ENCODE results near the gene TMEM167B. TPM values are rescaled to one million over a fixed set of nuclear protein-coding genes. Genes with fewer than 3 reads are reported as not detected.

TMEM167B gene
- total RNA-seq, 1 experiment from 2014 or later, result 15.6 TPM

DNA sequence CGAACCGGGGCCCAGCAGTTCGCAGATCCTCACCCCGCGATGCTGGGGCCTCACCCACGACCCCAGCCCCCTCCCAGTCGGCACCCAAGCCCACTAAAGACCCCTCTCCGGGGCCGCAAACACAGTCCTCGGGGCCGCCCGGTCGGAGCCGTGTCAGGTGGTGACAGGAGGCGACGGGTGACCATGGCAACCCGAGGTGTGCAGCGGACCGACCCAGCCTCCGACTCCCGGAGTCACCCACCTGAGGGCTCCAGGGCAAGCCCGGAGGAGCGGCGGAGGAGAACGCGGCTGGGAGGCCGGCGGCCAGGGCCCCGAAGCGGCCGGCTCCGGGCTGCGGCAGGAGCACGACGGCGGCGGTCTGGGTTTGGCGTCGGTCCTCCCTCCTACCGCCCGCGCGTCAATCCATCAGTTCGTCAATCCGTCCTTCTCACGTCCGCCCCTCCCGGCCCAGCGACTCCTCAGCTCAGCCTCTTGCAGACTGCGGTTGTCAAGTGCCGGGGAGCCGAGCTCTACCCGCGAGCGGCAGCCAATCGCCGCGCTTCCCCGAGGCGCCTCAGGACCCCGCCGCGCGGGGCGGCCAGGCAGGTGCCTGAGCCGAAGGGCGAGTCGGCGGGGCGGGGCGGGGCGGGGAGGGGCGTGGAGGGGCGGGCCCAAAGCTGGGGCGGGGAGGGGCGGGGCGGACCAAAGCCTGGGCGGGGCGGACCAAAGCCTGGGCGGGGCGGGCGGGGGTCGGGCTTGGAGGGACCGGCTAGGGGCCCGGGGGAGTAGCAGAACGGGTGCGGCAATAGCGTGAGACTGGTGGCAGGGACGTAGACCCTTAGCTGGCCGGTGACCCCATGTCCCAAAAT, 48.7 kb upstream of the TMEM167B start, which contains the start of gene WDR47:
TSS of gene WDR47 (minus strand) at position 482 of the 848 bp plus-strand sequence. CDS start 18,590 bp downstream, outside the sequence.
- DNase-seq (ENCODE audit: low spot score) (peak; percentile 94), ATAC-seq (peak; percentile 96)
- Mint-ChIP-seq H3K27me3 (ENCODE audit: low read depth) (no peaks in the 10 kb centered on the region; the same call in 1 of the 2 replicates), H3K9me3 (no peaks in the 10 kb centered on the region), H3K4me3 (peak within 1 kb of the TSS; percentile 86), H3K4me1 (peaks cover 12% of the 10 kb centered on the region), H3K36me3 (no peaks in the 10 kb centered on the region), H3K27ac (no peak within 1 kb of the TSS; the same call in 1 of the 2 replicates)
- CTCF ChIA-PET, result interaction anchor here (1.2 to 1.7 kb wide), 3 partner anchors 14 to 71 kb away, joined by 9 to 11 read pairs (median 10); a partner anchor contains a TSS
- POLR2A ChIA-PET, result interaction anchor here (1.0 to 1.5 kb wide), 4 partner anchors 19 to 73 kb away, joined by 3 to 6 read pairs (median 4); partner anchors contain the start of gene TAF13
- TF ChIP-seq, protein P1, sequence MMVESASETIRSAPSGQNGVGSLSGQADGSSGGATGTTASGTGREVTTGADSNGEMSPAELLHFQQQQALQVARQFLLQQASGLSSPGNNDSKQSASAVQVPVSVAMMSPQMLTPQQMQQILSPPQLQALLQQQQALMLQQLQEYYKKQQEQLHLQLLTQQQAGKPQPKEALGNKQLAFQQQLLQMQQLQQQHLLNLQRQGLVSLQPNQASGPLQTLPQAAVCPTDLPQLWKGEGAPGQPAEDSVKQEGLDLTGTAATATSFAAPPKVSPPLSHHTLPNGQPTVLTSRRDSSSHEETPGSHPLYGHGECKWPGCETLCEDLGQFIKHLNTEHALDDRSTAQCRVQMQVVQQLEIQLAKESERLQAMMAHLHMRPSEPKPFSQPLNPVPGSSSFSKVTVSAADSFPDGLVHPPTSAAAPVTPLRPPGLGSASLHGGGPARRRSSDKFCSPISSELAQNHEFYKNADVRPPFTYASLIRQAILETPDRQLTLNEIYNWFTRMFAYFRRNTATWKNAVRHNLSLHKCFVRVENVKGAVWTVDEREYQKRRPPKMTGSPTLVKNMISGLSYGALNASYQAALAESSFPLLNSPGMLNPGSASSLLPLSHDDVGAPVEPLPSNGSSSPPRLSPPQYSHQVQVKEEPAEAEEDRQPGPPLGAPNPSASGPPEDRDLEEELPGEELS (CRISPR knock-in tag; IDR thresholded peaks at IDR 0.05), result peak; percentile 77
- no peak for TF ChIP-seq ESRRA (CRISPR knock-in tag; IDR thresholded peaks at IDR 0.05; ENCODE audit: borderline replicate concordance)
- TF ChIP-seq ZNF121 (CRISPR knock-in tag; IDR thresholded peaks at IDR 0.05), result no peak
- TF ChIP-seq, protein P2, sequence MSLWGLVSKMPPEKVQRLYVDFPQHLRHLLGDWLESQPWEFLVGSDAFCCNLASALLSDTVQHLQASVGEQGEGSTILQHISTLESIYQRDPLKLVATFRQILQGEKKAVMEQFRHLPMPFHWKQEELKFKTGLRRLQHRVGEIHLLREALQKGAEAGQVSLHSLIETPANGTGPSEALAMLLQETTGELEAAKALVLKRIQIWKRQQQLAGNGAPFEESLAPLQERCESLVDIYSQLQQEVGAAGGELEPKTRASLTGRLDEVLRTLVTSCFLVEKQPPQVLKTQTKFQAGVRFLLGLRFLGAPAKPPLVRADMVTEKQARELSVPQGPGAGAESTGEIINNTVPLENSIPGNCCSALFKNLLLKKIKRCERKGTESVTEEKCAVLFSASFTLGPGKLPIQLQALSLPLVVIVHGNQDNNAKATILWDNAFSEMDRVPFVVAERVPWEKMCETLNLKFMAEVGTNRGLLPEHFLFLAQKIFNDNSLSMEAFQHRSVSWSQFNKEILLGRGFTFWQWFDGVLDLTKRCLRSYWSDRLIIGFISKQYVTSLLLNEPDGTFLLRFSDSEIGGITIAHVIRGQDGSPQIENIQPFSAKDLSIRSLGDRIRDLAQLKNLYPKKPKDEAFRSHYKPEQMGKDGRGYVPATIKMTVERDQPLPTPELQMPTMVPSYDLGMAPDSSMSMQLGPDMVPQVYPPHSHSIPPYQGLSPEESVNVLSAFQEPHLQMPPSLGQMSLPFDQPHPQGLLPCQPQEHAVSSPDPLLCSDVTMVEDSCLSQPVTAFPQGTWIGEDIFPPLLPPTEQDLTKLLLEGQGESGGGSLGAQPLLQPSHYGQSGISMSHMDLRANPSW (CRISPR knock-in tag; conservative IDR thresholded peaks at IDR 0.05; ENCODE audit: low read depth), result no peak
- TF ChIP-seq SP1 (CRISPR knock-in tag; conservative IDR thresholded peaks at IDR 0.05), result peak; percentile 64; the same call in 1 of the 2 replicates
- TF ChIP-seq MYBL2 (CRISPR knock-in tag; IDR thresholded peaks at IDR 0.05), result 0 out of 2 replicates have a peak, but pooled peaks have one; percentile 27
- 0 out of 2 replicates have a peak, but pooled peaks have one; percentile 67 for TF ChIP-seq ETV6 (CRISPR knock-in tag; IDR thresholded peaks at IDR 0.05)
- peak; percentile 41; the same call in 1 of the 2 replicates for TF ChIP-seq ZNF317 (CRISPR knock-in tag; IDR thresholded peaks at IDR 0.05; ENCODE audit: borderline replicate concordance, low read depth)
- TF ChIP-seq, protein P3, sequence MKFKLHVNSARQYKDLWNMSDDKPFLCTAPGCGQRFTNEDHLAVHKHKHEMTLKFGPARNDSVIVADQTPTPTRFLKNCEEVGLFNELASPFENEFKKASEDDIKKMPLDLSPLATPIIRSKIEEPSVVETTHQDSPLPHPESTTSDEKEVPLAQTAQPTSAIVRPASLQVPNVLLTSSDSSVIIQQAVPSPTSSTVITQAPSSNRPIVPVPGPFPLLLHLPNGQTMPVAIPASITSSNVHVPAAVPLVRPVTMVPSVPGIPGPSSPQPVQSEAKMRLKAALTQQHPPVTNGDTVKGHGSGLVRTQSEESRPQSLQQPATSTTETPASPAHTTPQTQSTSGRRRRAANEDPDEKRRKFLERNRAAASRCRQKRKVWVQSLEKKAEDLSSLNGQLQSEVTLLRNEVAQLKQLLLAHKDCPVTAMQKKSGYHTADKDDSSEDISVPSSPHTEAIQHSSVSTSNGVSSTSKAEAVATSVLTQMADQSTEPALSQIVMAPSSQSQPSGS (CRISPR knock-in tag; IDR thresholded peaks at IDR 0.05; ENCODE audit: borderline replicate concordance, low read depth), result no peak
- no peak for TF ChIP-seq JUN (CRISPR knock-in tag; IDR thresholded peaks at IDR 0.05)
- 0 out of 2 replicates have a peak, but pooled peaks have one; percentile 21 for TF ChIP-seq EMX1 (CRISPR knock-in tag; IDR thresholded peaks at IDR 0.05)
- TF ChIP-seq, protein P4, sequence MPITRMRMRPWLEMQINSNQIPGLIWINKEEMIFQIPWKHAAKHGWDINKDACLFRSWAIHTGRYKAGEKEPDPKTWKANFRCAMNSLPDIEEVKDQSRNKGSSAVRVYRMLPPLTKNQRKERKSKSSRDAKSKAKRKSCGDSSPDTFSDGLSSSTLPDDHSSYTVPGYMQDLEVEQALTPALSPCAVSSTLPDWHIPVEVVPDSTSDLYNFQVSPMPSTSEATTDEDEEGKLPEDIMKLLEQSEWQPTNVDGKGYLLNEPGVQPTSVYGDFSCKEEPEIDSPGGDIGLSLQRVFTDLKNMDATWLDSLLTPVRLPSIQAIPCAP (CRISPR knock-in tag; IDR thresholded peaks at IDR 0.05), result 0 out of 2 replicates have a peak, but pooled peaks have one; percentile 51
- no peak for TF ChIP-seq GRHL2 (CRISPR knock-in tag; IDR thresholded peaks at IDR 0.05; ENCODE audit: insufficient replicate concordance, severe bottlenecking)
- TF ChIP-seq, protein P5, sequence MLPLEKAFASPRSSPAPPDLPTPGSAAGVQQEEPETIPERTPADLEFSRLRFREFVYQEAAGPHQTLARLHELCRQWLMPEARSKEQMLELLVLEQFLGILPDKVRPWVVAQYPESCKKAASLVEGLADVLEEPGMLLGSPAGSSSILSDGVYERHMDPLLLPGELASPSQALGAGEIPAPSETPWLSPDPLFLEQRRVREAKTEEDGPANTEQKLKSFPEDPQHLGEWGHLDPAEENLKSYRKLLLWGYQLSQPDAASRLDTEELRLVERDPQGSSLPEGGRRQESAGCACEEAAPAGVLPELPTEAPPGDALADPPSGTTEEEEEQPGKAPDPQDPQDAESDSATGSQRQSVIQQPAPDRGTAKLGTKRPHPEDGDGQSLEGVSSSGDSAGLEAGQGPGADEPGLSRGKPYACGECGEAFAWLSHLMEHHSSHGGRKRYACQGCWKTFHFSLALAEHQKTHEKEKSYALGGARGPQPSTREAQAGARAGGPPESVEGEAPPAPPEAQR (CRISPR knock-in tag; IDR thresholded peaks at IDR 0.05), result no peak
- TF ChIP-seq, protein P6, sequence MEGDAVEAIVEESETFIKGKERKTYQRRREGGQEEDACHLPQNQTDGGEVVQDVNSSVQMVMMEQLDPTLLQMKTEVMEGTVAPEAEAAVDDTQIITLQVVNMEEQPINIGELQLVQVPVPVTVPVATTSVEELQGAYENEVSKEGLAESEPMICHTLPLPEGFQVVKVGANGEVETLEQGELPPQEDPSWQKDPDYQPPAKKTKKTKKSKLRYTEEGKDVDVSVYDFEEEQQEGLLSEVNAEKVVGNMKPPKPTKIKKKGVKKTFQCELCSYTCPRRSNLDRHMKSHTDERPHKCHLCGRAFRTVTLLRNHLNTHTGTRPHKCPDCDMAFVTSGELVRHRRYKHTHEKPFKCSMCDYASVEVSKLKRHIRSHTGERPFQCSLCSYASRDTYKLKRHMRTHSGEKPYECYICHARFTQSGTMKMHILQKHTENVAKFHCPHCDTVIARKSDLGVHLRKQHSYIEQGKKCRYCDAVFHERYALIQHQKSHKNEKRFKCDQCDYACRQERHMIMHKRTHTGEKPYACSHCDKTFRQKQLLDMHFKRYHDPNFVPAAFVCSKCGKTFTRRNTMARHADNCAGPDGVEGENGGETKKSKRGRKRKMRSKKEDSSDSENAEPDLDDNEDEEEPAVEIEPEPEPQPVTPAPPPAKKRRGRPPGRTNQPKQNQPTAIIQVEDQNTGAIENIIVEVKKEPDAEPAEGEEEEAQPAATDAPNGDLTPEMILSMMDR (IDR thresholded peaks at IDR 0.05), result no peak
- TF ChIP-seq FOXK1 (CRISPR knock-in tag; IDR thresholded peaks at IDR 0.05), result peak; percentile 61; the same call in 1 of the 2 replicates
- TF ChIP-seq, protein P7, sequence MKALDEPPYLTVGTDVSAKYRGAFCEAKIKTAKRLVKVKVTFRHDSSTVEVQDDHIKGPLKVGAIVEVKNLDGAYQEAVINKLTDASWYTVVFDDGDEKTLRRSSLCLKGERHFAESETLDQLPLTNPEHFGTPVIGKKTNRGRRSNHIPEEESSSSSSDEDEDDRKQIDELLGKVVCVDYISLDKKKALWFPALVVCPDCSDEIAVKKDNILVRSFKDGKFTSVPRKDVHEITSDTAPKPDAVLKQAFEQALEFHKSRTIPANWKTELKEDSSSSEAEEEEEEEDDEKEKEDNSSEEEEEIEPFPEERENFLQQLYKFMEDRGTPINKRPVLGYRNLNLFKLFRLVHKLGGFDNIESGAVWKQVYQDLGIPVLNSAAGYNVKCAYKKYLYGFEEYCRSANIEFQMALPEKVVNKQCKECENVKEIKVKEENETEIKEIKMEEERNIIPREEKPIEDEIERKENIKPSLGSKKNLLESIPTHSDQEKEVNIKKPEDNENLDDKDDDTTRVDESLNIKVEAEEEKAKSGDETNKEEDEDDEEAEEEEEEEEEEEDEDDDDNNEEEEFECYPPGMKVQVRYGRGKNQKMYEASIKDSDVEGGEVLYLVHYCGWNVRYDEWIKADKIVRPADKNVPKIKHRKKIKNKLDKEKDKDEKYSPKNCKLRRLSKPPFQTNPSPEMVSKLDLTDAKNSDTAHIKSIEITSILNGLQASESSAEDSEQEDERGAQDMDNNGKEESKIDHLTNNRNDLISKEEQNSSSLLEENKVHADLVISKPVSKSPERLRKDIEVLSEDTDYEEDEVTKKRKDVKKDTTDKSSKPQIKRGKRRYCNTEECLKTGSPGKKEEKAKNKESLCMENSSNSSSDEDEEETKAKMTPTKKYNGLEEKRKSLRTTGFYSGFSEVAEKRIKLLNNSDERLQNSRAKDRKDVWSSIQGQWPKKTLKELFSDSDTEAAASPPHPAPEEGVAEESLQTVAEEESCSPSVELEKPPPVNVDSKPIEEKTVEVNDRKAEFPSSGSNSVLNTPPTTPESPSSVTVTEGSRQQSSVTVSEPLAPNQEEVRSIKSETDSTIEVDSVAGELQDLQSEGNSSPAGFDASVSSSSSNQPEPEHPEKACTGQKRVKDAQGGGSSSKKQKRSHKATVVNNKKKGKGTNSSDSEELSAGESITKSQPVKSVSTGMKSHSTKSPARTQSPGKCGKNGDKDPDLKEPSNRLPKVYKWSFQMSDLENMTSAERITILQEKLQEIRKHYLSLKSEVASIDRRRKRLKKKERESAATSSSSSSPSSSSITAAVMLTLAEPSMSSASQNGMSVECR (CRISPR knock-in tag; IDR thresholded peaks at IDR 0.05; ENCODE audit: borderline replicate concordance), result peak; percentile 66; the same call in 1 of the 2 replicates
- peak; percentile 25; the same call in 1 of the 2 replicates for TF ChIP-seq NFYB (CRISPR knock-in tag; conservative IDR thresholded peaks at IDR 0.05; ENCODE audit: low read depth)
